GM21390 (cell line): Measurements from ENCODE around the gene DOCK8.
"Not testable (repeated sequence)": the region's sequence is repeated elsewhere in the genome, so short reads cannot be mapped to it uniquely, and the experiment has no call there.

Experiments
- ATAC-seq: cut with Tn5 transposase; IDR thresholded peaks from one replicate; pipeline ENCODE4 v1.9.1; 2021; ENCODE audit not compliant: unreplicated experiment

The DOCK8 gene

GRCh38 chr9:405341-405740 lies 190.7 kb downstream of the DOCK8 start:
- ATAC-seq: no peak

GRCh38 chr9:406886-407654 lies 192.4 kb downstream of the DOCK8 start:
- no peak for ATAC-seq

GRCh38 chr9:409655-410054 lies 195.0 kb downstream of the DOCK8 start:
- not testable (repeated sequence) for ATAC-seq

GRCh38 chr9:414595-414994 lies 199.9 kb downstream of the DOCK8 start:
- ATAC-seq: no peak

- ATAC-seq: no peak
Observed at GRCh38 chr9:419571-420171, 205.0 kb downstream of the DOCK8 start.

- ATAC-seq: no peak
Observed at GRCh38 chr9:421896-422295, 207.2 kb downstream of the DOCK8 start.

- ATAC-seq: no peak
Observed at GRCh38 chr9:426264-426663, 211.6 kb downstream of the DOCK8 start.

GRCh38 chr9:426976-427375 lies 212.3 kb downstream of the DOCK8 start:
- ATAC-seq: no peak

- no peak for ATAC-seq
Observed at GRCh38 chr9:431701-432100, 217.0 kb downstream of the DOCK8 start.

- ATAC-seq: no peak
Observed at GRCh38 chr9:436482-436881, 221.8 kb downstream of the DOCK8 start.

GRCh38 chr9:437066-437465 lies 222.4 kb downstream of the DOCK8 start:
- no peak for ATAC-seq

GRCh38 chr9:437574-438001 lies 222.9 kb downstream of the DOCK8 start:
- ATAC-seq: no peak

GRCh38 chr9:438066-438465 lies 223.4 kb downstream of the DOCK8 start:
- ATAC-seq: no peak

GRCh38 chr9:438961-439768 lies 224.5 kb downstream of the DOCK8 start:
- ATAC-seq: no peak

GRCh38 chr9:441126-441525 lies 226.5 kb downstream of the DOCK8 start:
- no peak for ATAC-seq

GRCh38 chr9:444528-444927 lies 229.9 kb downstream of the DOCK8 start:
- ATAC-seq: no peak

- ATAC-seq: no peak
Observed at GRCh38 chr9:445033-445432, 230.4 kb downstream of the DOCK8 start.

GRCh38 chr9:446074-446699 lies 231.5 kb downstream of the DOCK8 start:
- ATAC-seq: no peak

- no peak for ATAC-seq
Observed at GRCh38 chr9:447230-448025, 232.8 kb downstream of the DOCK8 start.

- ATAC-seq: no peak
Observed at GRCh38 chr9:450057-450456, 235.4 kb downstream of the DOCK8 start.

- ATAC-seq: no peak
Observed at GRCh38 chr9:450561-450960, 235.9 kb downstream of the DOCK8 start.
